CD4-positive, CD25-positive, alpha-beta regulatory T cell (primary cell): ENCODE results near the gene PPP3CA. TPM values are rescaled to one million over a fixed set of nuclear protein-coding genes. Genes with fewer than 3 reads are reported as not detected.

Experiments used
- ATAC-seq, 2 donors: fragments of 150-1000 bp; cut with Tn5 transposase; one replicate each; pipeline ENCODE4 v1.10.0; 2021; ENCODE audit warnings: low read depth in 2 of 2, moderate number of reproducible peaks in 2 of 2, moderate library complexity in 1 of 2
- DNase-seq, 3 donors: peaks; one replicate each; pipeline versions ENCODE4 v3.0.0 to v3.0.0-alpha.2; 2012 to 2022; ENCODE audit warnings: mixed read lengths in 1 of 3
- H3K27ac ChIP-seq: one replicate; pipeline ENCODE4 v1.7.0; 2013; ENCODE audit warnings: mild to moderate bottlenecking, low read length; ENCODE audit not compliant: insufficient read depth, poor library complexity, severe bottlenecking
- H3K27me3 ChIP-seq: one replicate; pipeline ENCODE4 v1.7.0; 2013; ENCODE audit warnings: low read length; ENCODE audit not compliant: control insufficient read depth, insufficient read depth
- H3K36me3 ChIP-seq: one replicate; pipeline ENCODE4 v1.7.0; 2013; ENCODE audit warnings: mild to moderate bottlenecking, low read length, moderate library complexity; ENCODE audit not compliant: control insufficient read depth, insufficient read depth
- H3K4me1 ChIP-seq: 2 replicates; pipeline ENCODE4 v1.7.0; 2013; ENCODE audit warnings: mild to moderate bottlenecking, low read length; ENCODE audit not compliant: insufficient read depth, control insufficient read depth, poor library complexity, severe bottlenecking
- H3K4me3 ChIP-seq: one replicate; pipeline ENCODE4 v1.7.0; 2013; ENCODE audit warnings: low read depth, mild to moderate bottlenecking, low read length, moderate library complexity
- H3K9me3 ChIP-seq, 2 experiments: 1 replicate in 1 of 2; 2 replicates in 1 of 2; pipeline ENCODE4 v1.7.0; 2013; ENCODE audit warnings: low read length in 2 of 2, mild to moderate bottlenecking in 1 of 2, moderate library complexity in 1 of 2; ENCODE audit not compliant: control insufficient read depth in 2 of 2
- H3K27ac Mint-ChIP-seq, 3 donors: one replicate each; pipeline ENCODE4 v1.8.0; 2020 to 2022; ENCODE audit warnings: mild to moderate bottlenecking in 3 of 3, mixed read lengths in 3 of 3, moderate library complexity in 2 of 3
- H3K27me3 Mint-ChIP-seq: one replicate; pipeline ENCODE4 v1.8.0; 2022; ENCODE audit warnings: mild to moderate bottlenecking, mixed read lengths
- H3K36me3 Mint-ChIP-seq: one replicate; pipeline ENCODE4 v1.8.0; 2020; ENCODE audit warnings: mixed read lengths
- H3K4me1 Mint-ChIP-seq, 4 donors: one replicate each; pipeline ENCODE4 v1.8.0; 2020 to 2022; ENCODE audit warnings: mixed read lengths in 4 of 4, mild to moderate bottlenecking in 1 of 4
- H3K4me3 Mint-ChIP-seq, 4 donors: one replicate each; pipeline ENCODE4 v1.8.0; 2020 to 2022; ENCODE audit warnings: mild to moderate bottlenecking in 4 of 4, mixed read lengths in 4 of 4, moderate library complexity in 3 of 4
- H3K9me3 Mint-ChIP-seq, 7 donors: one replicate each; pipeline ENCODE4 v1.8.0; 2020 to 2022; ENCODE audit warnings: mixed read lengths in 7 of 7, mild to moderate bottlenecking in 3 of 7, moderate library complexity in 2 of 7
- polyA plus RNA-seq, 4 donors: library from polyadenylated mRNA; unstranded; fragments of 300-500 nt; fragmentation: Illumina TruSeq; gene quantifications; one replicate each; pipeline ENCODE4 v1.2.3, GENCODE V29; 2021
- total RNA-seq: library from RNA; stranded (reverse); gene quantifications from one replicate; pipeline ENCODE4 v1.2.3, GENCODE V29; 2022

PPP3CA gene
- total and polyA plus RNA-seq, 5 donors from 2014 or later: 5.2 to 31.1 (median 6.7) TPM

DNA sequence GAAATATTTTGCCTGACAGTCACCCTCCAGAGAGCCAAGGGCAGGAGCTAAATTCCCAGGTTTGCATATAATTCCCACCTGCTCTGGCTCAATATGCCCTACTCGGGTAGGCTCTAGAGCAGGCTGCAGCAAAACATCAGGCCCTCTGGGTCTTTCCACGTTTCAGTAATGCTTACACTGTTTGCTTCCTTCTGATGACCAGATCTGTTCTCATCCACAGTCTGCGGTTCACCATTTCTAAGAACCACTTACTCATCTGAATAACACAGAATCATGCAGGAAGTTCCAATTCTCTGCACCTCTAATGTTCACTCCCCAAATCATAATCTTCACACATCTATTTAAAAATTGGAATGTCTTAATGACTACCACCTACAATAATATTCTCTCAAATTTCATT, 141.4 kb downstream of the PPP3CA start:
- H3K4me1 Mint-ChIP-seq: peaks cover 20 to 46% (median 35%) of the 10 kb centered on the region in 4 donors
- no peaks in the 10 kb centered on the region for H3K9me3 Mint-ChIP-seq
- H3K36me3 ChIP-seq: no peaks in the 10 kb centered on the region
- H3K4me1 ChIP-seq: peaks cover 14% of the 10 kb centered on the region
- H3K9me3 ChIP-seq: no peaks in the 10 kb centered on the region
- no peaks in the 10 kb centered on the region for H3K27me3 ChIP-seq
- ATAC-seq (peak; percentile 98 to 99), DNase-seq (peak in 2 of 3 donors; percentile 16 to 92)
- H3K27ac Mint-ChIP-seq: peak overlapping the region; percentile 3 to 43 (median 42)
- peak overlapping the region; percentile 53 for H3K4me3 ChIP-seq
- H3K36me3 Mint-ChIP-seq: no peaks in the 10 kb centered on the region
- no peaks in the 10 kb centered on the region for H3K27me3 Mint-ChIP-seq
- H3K4me3 Mint-ChIP-seq: peak overlapping the region in 3 of 4 donors; percentile 24 to 67 (median 24)
- H3K27ac ChIP-seq: no peak overlapping the region

DNA sequence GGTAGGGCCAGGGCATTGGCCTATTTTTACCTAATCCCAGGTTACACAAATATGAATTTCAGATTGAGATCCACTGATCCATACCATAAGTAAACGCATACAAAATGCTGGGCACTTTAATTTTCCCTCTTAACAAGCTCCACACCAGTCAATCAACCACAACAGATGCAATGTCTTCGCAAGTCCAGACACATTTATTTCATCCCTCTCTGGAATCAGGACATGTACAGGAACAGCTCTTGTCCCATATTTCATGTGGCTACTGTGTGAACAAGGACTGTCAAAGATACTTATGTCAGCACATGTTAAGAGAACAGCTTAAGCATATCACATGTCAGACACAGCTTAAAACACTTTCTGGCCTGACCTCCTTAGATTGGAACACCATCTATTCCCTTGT, 145.9 kb downstream of the PPP3CA start:
- H3K27me3 ChIP-seq: no peaks in the 10 kb centered on the region

DNA sequence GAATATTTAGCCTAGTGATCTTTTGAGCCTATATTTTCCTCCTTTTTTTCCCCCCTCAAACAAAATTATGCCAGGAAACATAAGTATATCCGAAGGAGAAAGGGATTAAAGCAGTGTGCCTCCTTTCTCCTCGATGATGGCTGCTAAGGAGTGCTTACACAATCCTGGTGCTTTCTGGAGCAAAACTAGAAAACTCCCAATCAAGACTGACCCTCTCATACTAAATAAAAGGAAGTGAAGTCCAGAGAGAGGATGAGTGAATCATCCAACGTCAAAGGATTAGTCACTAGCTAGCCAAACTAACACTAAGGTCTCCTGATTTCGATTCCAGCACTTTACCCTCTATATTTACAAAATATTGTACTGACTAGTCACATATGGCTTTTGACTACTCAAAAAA, 146.8 kb downstream of the PPP3CA start:
- ATAC-seq: no peak
- H3K4me1 ChIP-seq: peaks cover 8% of the 10 kb centered on the region
- no peaks in the 10 kb centered on the region for H3K36me3 ChIP-seq
- H3K9me3 Mint-ChIP-seq: no peaks in the 10 kb centered on the region
- H3K4me1 Mint-ChIP-seq: peaks cover 25 to 45% (median 38%) of the 10 kb centered on the region in 4 donors
- H3K27ac Mint-ChIP-seq: no peak overlapping the region
- peak overlapping the region in 1 of 4 donors; percentile 18 for H3K4me3 Mint-ChIP-seq
- H3K36me3 Mint-ChIP-seq: peaks cover 5% of the 10 kb centered on the region
- no peaks in the 10 kb centered on the region for H3K27me3 Mint-ChIP-seq
- DNase-seq: no peak
- H3K4me3 ChIP-seq: no peak overlapping the region
- no peaks in the 10 kb centered on the region for H3K9me3 ChIP-seq
- no peaks in the 10 kb centered on the region for H3K27me3 ChIP-seq
- no peak overlapping the region for H3K27ac ChIP-seq

More for the DNA sequence above, 145.9 kb downstream of the PPP3CA start:
- Histone ChIP-seq H3K27ac (no peak overlapping the region), H3K9me3 (no peaks in the 10 kb centered on the region), H3K36me3 (no peaks in the 10 kb centered on the region), H3K4me1 (peaks cover 14% of the 10 kb centered on the region), H3K4me3 (no peak overlapping the region)
- Mint-ChIP-seq H3K27me3 (no peaks in the 10 kb centered on the region), H3K27ac (peak overlapping the region in 1 of 3 donors; percentile 82), H3K4me1 (peaks cover 34 to 52% (median 44%) of the 10 kb centered on the region in 4 donors), H3K4me3 (no peak overlapping the region), H3K36me3 (no peaks in the 10 kb centered on the region), H3K9me3 (no peaks in the 10 kb centered on the region)
- ATAC-seq: no peak
- no peak for DNase-seq

DNA sequence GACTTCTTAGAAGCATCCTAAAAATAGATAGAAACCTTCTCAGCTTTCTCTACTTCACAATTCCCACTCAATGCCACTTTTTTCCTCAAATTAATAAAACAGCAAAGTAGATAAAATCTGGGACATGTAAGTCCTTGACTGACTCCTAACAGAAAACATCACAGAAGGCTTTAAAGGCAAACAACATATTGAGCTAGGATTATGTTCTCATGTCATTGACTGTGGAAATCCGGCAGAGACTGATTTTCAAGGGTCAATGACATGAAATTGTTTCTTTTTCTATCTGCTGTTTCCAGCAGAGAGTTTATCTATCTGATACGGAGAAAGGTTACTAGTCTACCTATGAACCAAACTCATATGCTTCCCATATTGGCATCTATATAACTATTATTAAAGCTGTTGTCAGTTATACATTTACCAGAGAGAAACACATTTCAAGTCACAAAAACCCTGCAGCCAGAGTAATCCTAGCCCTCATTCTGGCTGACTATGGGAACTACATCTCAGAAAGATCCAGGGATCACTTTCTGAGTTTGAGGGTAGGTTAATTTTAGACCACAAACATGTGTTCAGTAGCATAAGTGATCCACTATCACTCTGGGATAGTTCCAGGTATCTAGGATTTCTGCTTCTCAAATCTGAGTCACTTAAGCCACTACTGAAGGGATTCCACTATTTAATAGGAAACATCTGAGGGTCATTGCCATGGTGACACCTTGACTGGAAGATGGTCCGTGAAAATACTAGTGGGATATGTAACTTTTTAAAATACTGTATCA, 147.6 kb downstream of the PPP3CA start:
- Mint-ChIP-seq H3K27me3 (no peaks in the 10 kb centered on the region), H3K4me3 (no peak overlapping the region), H3K4me1 (peaks cover 18 to 41% (median 32%) of the 10 kb centered on the region in 4 donors), H3K36me3 (peaks cover 9% of the 10 kb centered on the region), H3K9me3 (no peaks in the 10 kb centered on the region), H3K27ac (peak overlapping the region in 1 of 3 donors; percentile 52)
- no peaks in the 10 kb centered on the region for H3K4me1 ChIP-seq
- no peak for ATAC-seq
- H3K27ac ChIP-seq: no peak overlapping the region
- no peak overlapping the region for H3K4me3 ChIP-seq
- no peaks in the 10 kb centered on the region for H3K9me3 ChIP-seq
- H3K27me3 ChIP-seq: no peaks in the 10 kb centered on the region
- H3K36me3 ChIP-seq: peaks cover 6% of the 10 kb centered on the region
- no peak for DNase-seq

DNA sequence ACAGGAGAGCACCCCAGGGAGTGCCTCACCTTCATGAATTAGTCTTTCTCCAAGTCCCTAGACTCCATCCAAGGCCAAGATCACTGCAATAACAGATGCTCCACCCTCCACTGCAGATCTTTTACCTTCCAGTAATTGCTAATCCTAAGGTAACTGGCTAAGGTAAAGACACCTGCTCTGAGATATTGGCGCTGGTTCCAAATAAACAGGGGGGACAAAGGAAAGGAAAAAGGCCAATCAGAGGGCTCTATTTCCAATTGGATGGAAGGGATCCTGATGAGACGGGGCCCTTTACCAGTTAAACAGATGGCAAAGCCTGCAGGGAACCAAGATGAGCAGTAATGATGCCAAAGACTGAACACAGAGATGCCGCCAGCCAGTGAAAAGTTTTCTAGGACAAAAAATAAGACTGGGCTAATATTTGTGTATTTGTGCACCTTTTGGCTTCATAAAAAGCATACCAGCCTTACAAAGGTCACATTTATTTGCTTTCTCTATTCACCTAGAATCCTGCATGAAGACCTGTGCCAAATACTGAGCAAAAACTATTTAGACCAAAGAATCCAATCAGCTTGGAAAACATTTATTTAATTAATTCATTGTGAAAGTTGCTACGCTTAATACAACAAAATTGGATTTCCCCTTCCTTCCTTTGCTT, 148.5 kb downstream of the PPP3CA start:
- DNase-seq: no peak
- Mint-ChIP-seq H3K36me3 (peaks cover 13% of the 10 kb centered on the region), H3K27ac (peak overlapping the region in 2 of 3 donors; percentile 52 to 85), H3K27me3 (no peaks in the 10 kb centered on the region), H3K4me3 (no peak overlapping the region), H3K9me3 (no peaks in the 10 kb centered on the region), H3K4me1 (peaks cover 18 to 41% (median 32%) of the 10 kb centered on the region in 4 donors)
- Histone ChIP-seq H3K27ac (no peak overlapping the region), H3K9me3 (no peaks in the 10 kb centered on the region), H3K36me3 (peaks cover 6% of the 10 kb centered on the region), H3K4me3 (no peak overlapping the region), H3K4me1 (no peaks in the 10 kb centered on the region), H3K27me3 (no peaks in the 10 kb centered on the region)
- no peak for ATAC-seq

DNA sequence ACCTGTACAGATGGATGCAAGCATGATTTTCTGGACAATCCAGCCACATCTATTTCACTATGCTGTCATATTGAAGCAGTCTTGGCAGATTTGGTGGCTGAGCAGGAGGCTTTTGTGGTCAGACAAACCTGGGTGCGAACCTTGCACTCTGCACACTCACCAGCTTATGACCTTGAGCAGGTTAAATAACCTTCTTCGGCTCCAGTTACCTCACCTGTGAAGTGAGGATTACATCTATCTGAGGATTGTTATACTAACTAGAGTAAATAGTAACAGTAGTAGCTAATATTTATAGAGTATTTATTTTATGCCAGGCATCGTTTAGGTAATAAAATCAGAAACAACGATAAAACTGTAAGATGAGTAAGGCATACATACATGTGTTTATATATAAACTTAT, 150.0 kb downstream of the PPP3CA start:
- Mint-ChIP-seq H3K9me3 (no peaks in the 10 kb centered on the region), H3K27me3 (no peaks in the 10 kb centered on the region), H3K4me1 (peaks cover 19 to 46% (median 36%) of the 10 kb centered on the region in 4 donors)

DNA sequence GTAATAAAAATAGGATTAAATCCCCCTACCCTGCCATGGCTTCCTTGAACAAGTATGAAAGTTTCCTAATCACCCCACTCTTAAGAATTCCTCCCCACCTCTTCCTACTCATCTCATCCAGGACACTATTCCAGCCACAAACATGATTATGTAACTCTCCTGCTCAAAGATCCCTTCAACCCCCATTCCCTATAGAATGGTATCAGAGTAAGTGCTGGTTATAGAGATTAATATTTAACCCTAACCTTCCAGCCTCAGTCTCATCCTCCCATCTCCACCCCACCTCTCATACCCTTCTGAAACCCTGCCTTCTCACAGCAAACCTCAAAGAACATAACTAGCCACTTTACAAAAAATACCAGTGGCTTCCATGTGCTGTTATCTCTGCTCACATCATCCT, 155.1 kb downstream of the PPP3CA start:
- Mint-ChIP-seq H3K36me3 (peaks cover 20% of the 10 kb centered on the region), H3K27ac (peak overlapping the region in 1 of 3 donors; percentile 45), H3K27me3 (no peaks in the 10 kb centered on the region), H3K4me3 (no peak overlapping the region), H3K9me3 (no peaks in the 10 kb centered on the region), H3K4me1 (peaks cover 22 to 37% (median 26%) of the 10 kb centered on the region in 4 donors)
- H3K27me3 ChIP-seq: no peaks in the 10 kb centered on the region
- H3K4me1 ChIP-seq: peaks cover 7% of the 10 kb centered on the region
- H3K27ac ChIP-seq: no peak overlapping the region
- ATAC-seq: no peak
- no peak for DNase-seq
- H3K36me3 ChIP-seq: peaks cover 6% of the 10 kb centered on the region
- no peaks in the 10 kb centered on the region for H3K9me3 ChIP-seq
- H3K4me3 ChIP-seq: no peak overlapping the region

More for the DNA sequence above, 150.0 kb downstream of the PPP3CA start:
- no peaks in the 10 kb centered on the region for H3K9me3 ChIP-seq
- ATAC-seq (no peak), DNase-seq (no peak)
- Mint-ChIP-seq H3K36me3 (peaks cover 16% of the 10 kb centered on the region), H3K27ac (no peak overlapping the region), H3K4me3 (no peak overlapping the region)
- no peak overlapping the region for H3K27ac ChIP-seq
- no peaks in the 10 kb centered on the region for H3K4me1 ChIP-seq
- H3K36me3 ChIP-seq: peaks cover 6% of the 10 kb centered on the region
- H3K27me3 ChIP-seq: no peaks in the 10 kb centered on the region
- no peak overlapping the region for H3K4me3 ChIP-seq
